ENCODE measurements around the gene IGF1R.

GRCh38 chr15:98715890-98716443, 67.6 kb downstream of the IGF1R start:
- TF ChIP-seq CTCF (IDR thresholded peaks at IDR 0.05; ENCODE audit: insufficient read depth, low read length, poor library complexity, severe bottlenecking): no peak
- TF ChIP-seq EZH2phosphoT487 (conservative IDR thresholded peaks at IDR 0.05; ENCODE audit: low read length): no peak
